Heart right ventricle (tissue), 16 donors: ENCODE results near the gene NSUN5. TPM values are rescaled to one million over a fixed set of nuclear protein-coding genes. Genes with fewer than 3 reads are reported as not detected.

ENCODE experiments used
- ATAC-seq, 8 donors: fragments of 200-7000 bp; cut with Tn5 transposase; one replicate each; pipeline ENCODE4 v1.9.1; 2020; ENCODE audit warnings: mild to moderate bottlenecking in 8 of 8, moderate library complexity in 8 of 8, moderate number of reproducible peaks in 1 of 8
- DNase-seq, 2 donors: peaks; one replicate each; pipeline ENCODE4 v3.0.0-alpha.2; 2020
- H3K27ac ChIP-seq, 10 donors: fragments of 200-600 bp; sonication (generic) in 2 of 10; one replicate each; pipeline versions ENCODE4 v1.5.0 to v1.8.0; 2020 to 2022; ENCODE audit warnings: mild to moderate bottlenecking in 3 of 10
- H3K27me3 ChIP-seq, 7 donors: fragments of 200-600 bp; one replicate each; pipeline ENCODE4 v1.8.0; 2021 to 2022; ENCODE audit warnings: mild to moderate bottlenecking in 2 of 7
- H3K36me3 ChIP-seq, 9 donors: fragments of 200-600 bp; sonication (generic) in 1 of 9; one replicate each; pipeline versions ENCODE4 v1.5.0 to v1.8.0; 2020 to 2022; ENCODE audit warnings: mild to moderate bottlenecking in 2 of 9
- H3K4me1 ChIP-seq, 9 donors: fragments of 200-600 bp; sonication (generic) in 1 of 9; one replicate each; pipeline versions ENCODE4 v1.5.0 to v1.8.0; 2020 to 2022; ENCODE audit warnings: mild to moderate bottlenecking in 4 of 9
- H3K4me3 ChIP-seq, 10 donors: fragments of 200-600 bp; sonication (generic) in 2 of 10; one replicate each; pipeline versions ENCODE4 v1.5.0 to v1.8.0; 2020 to 2022; ENCODE audit warnings: mild to moderate bottlenecking in 7 of 10, moderate library complexity in 2 of 10
- H3K9me3 ChIP-seq, 11 donors: fragments of 200-600 bp in 10 of 11; sonication (generic) in 2 of 11; one replicate each; pipeline versions ENCODE4 v1.5.0 to v1.8.0; 2013 to 2022; ENCODE audit warnings: mild to moderate bottlenecking in 2 of 11, control low read depth in 1 of 11, moderate library complexity in 1 of 11
- CTCF ChIP-seq, 9 donors: fragments of 200-600 bp; sonication (generic) in 2 of 9; IDR thresholded peaks; one replicate each; pipeline versions ENCODE4 v1.5.0 to v1.8.0; 2021 to 2022; ENCODE audit warnings: antibody characterized with exemption in 9 of 9, mild to moderate bottlenecking in 5 of 9, moderate library complexity in 1 of 9
- WGBS, 2 donors: extraction: QIAGEN DNeasy Blood & Tissue Kit; methylation state at CpG; one replicate each; pipeline ENCODE4 v1.1.7; 2013; ENCODE audit warnings: inconsistent platforms in 1 of 2; 5-methylcytosine and 5-hydroxymethylcytosine counted together
- intact Hi-C, 10 donors: fragments of 100-400 bp; cut with DNase I; formaldehyde crosslinking; loops; one replicate each; pipeline versions ENCODE4 v1.11.1 to v1.14.2; 2022
- polyA plus RNA-seq, 2 donors: library from polyadenylated mRNA; stranded (reverse); fragments of 200-250 nt; gene quantifications; one replicate each; pipeline ENCODE4 v1.2.3, GENCODE V29; 2013
- total RNA-seq, 10 donors: library from RNA; stranded (reverse); fragmentation: NEBNext Ultra II Directional in 3 of 10; extraction: Animal tissue kit (Norgen Biotek cat#: 25700) in 3 of 10; gene quantifications; one replicate each; pipeline versions ENCODE4 v1.2.1 to v1.2.4, GENCODE V29; 2021 to 2023
- donor health status: Arrhythmogenic right ventricular cardiomyopathy.
- donor health status: ischemic (EF 13 %, LVEDD 7.1; RV severe dilation, severe dysfunction).
- donor health status: healthy with polysubstance abuse.
- donor health status: DM: no; HTN: yes; CAD: no.
- donor health status: DM: no; HTN: no; CAD: no.
- donor health status: ischemic (EF 25% LVEDD 6.9; RV normal size, moderate dysfunction).
- donor health status: ischemic (EF 25% LVEDD 5.7; RV mildly dilated, moderate dysfunction).
- donor health status: healthy.
- donor health status: DM: yes; HTN: yes; CAD: no.
- donor health status: Ischemic cardiomyopathy.
- donor health status: ischemic (EF 35%, LVEDD 5.7; RV mildly dilated, moderate dysfunction).
- donor health status: nonischemic (EF 11% LVEDD 7.7; RV severe dilation, severe dysfunction).
- donor health status: DM: yes; HTN: yes; CAD: no.
- donor health status: PGD.
- donor health status: ischemic (EF 29% LVEDD 5.4; RV normal size, mild dysfunction).
- donor health status: nonischemic (EF 23%, LVEDD 6.1; RV moderate dilation, normal function).

Gene NSUN5
- total and polyA plus RNA-seq, 12 donors, result 11.2 to 36.8 (median 14.5) TPM

GRCh38 chr7:73349763-73350162 lies 41.1 kb upstream of the NSUN5 start:
- ATAC-seq (no peak), DNase-seq (no peak)
- H3K4me1 ChIP-seq, result peaks cover 0 to 4% (median 0%) of the 10 kb centered on the region in 9 donors
- TF ChIP-seq CTCF (IDR thresholded peaks at IDR 0.05), result no peak
- intact Hi-C loops, result loop anchor here in 2 of 10 donors (5.0 to 10.0 kb wide), 2 partner anchors 75 to 98 kb away; no protein-coding TSS in a partner anchor
- no peak overlapping the region for H3K4me3 ChIP-seq
- peaks cover 0 to 5% (median 0%) of the 10 kb centered on the region in 7 donors for H3K27me3 ChIP-seq
- 84 to 87% methylated on average over 6 of the region's 6 CpGs for WGBS, 2 donors
- no peaks in the 10 kb centered on the region for H3K36me3 ChIP-seq
- H3K9me3 ChIP-seq, result peaks cover 0 to 15% (median 0%) of the 10 kb centered on the region in 11 donors
- no peak overlapping the region for H3K27ac ChIP-seq

- Histone ChIP-seq H3K4me3 (no peak overlapping the region), H3K27ac (no peak overlapping the region), H3K9me3 (no peaks in the 10 kb centered on the region), H3K27me3 (peaks cover 0 to 21% (median under 1%) of the 10 kb centered on the region in 7 donors), H3K4me1 (peaks cover 0 to 9% (median 0%) of the 10 kb centered on the region in 9 donors), H3K36me3 (no peaks in the 10 kb centered on the region)
- WGBS, 2 donors, result 60 to 65% methylated on average over 8 of the region's 8 CpGs
- ATAC-seq (no peak), DNase-seq (no peak)
- no peak for TF ChIP-seq CTCF (IDR thresholded peaks at IDR 0.05)
- intact Hi-C loops, result loop anchor here in 2 of 10 donors (5.0 to 10.0 kb wide), 2 partner anchors 79 to 101 kb away; no protein-coding TSS in a partner anchor
Measured at GRCh38 chr7:73345951-73346350, 37.3 kb upstream of the NSUN5 start.

- H3K4me3 ChIP-seq, result no peak overlapping the region
- peaks cover 0 to 7% (median 0%) of the 10 kb centered on the region in 9 donors for H3K4me1 ChIP-seq
- ATAC-seq, result no peak
- WGBS, 2 donors, result 70 to 76% methylated on average over 4 of the region's 4 CpGs
- no peak for DNase-seq
- intact Hi-C loops, result loop anchor here in 2 of 10 donors (5.0 to 10.0 kb wide), 2 partner anchors 79 to 102 kb away; no protein-coding TSS in a partner anchor
- H3K27ac ChIP-seq, result no peak overlapping the region
- TF ChIP-seq CTCF (IDR thresholded peaks at IDR 0.05), result no peak
- H3K36me3 ChIP-seq, result no peaks in the 10 kb centered on the region
- H3K9me3 ChIP-seq, result no peaks in the 10 kb centered on the region
- H3K27me3 ChIP-seq, result peaks cover 0 to 25% (median 5%) of the 10 kb centered on the region in 7 donors
Measured at GRCh38 chr7:73345538-73345937, 36.9 kb upstream of the NSUN5 start.

- Histone ChIP-seq H3K9me3 (no peaks in the 10 kb centered on the region), H3K36me3 (no peaks in the 10 kb centered on the region), H3K27me3 (peaks cover 0 to 28% (median 9%) of the 10 kb centered on the region in 7 donors), H3K27ac (no peak overlapping the region), H3K4me1 (peaks cover 0 to 7% (median 0%) of the 10 kb centered on the region in 9 donors), H3K4me3 (no peak overlapping the region)
- ATAC-seq, result no peak
- no peak for DNase-seq
- TF ChIP-seq CTCF (IDR thresholded peaks at IDR 0.05), result no peak
- intact Hi-C loops, result loop anchor here in 7 of 10 donors (2.0 to 10.0 kb wide), 6 partner anchors 81 to 111 kb away; no protein-coding TSS in a partner anchor
- WGBS, 2 donors, result 86 to 93% methylated on average over 7 of the region's 7 CpGs
Measured at GRCh38 chr7:73343671-73344380, 35.2 kb upstream of the NSUN5 start.
